HEK293 (cell line): ENCODE data around the gene LRRC70.

Source experiments
- CTCF ChIA-PET: fragments of 350-600 bp; formaldehyde crosslinking; extraction: SDS; loops from one replicate; lab custom pipeline; 2021; ENCODE audit warnings: antibody characterized with exemption; lab: Yijun Ruan, JAX
- POLR2A ChIA-PET: fragments of 300-600 bp; formaldehyde crosslinking; extraction: SDS; loops from one replicate; lab custom pipeline; 2020; ENCODE audit warnings: antibody characterized with exemption, inconsistent platforms; lab: Yijun Ruan, JAX
- H3K27ac ChIP-seq: fragments of 200-500 bp; sonication (Bioruptor generic); 2 replicates; pipeline ENCODE4 v1.5.1; 2014; ENCODE audit warnings: low read depth, low read length, control low read depth, inconsistent platforms; ENCODE audit errors: extremely low read depth
- H3K36me3 ChIP-seq, 2 experiments: fragments of 200-500 bp in 1 of 2; sonication (Bioruptor generic) in 1 of 2; 1 replicate in 1 of 2; 2 replicates in 1 of 2; pipeline ENCODE4 v1.5.1; 2014 to 2017; ENCODE audit warnings: inconsistent platforms in 2 of 2, low read length in 2 of 2; ENCODE audit not compliant: control insufficient read depth in 2 of 2, insufficient read depth in 1 of 2
- H3K4me1 ChIP-seq: fragments of 200-500 bp; sonication (Bioruptor generic); 2 replicates; pipeline ENCODE4 v1.5.1; 2014; ENCODE audit warnings: mild to moderate bottlenecking, low read length, inconsistent platforms; ENCODE audit not compliant: control insufficient read depth, insufficient read depth
- H3K4me3 ChIP-seq: 2 replicates; pipeline ENCODE4 v1.5.1; 2011; ENCODE audit warnings: low read depth, mild to moderate bottlenecking, control low read depth, low read length, moderate library complexity
- H3K9me3 ChIP-seq: fragments of 200-500 bp; sonication (Bioruptor generic); 2 replicates; pipeline ENCODE4 v1.5.1; 2014; ENCODE audit warnings: low read depth, low read length, inconsistent platforms; ENCODE audit not compliant: control insufficient read depth, insufficient read depth
- GFI1B ChIP-seq: fragments of 450-650 bp; formaldehyde crosslinking; IDR thresholded peaks from 2 replicates; pipeline ENCODE4 v1.5.1; 2016; ENCODE audit warnings: missing biosample characterization, missing genetic modification characterization
- GLI4 ChIP-seq: fragments of 450-650 bp; formaldehyde crosslinking; IDR thresholded peaks from 2 replicates; pipeline ENCODE4 v1.5.1; 2016; ENCODE audit warnings: missing biosample characterization, missing genetic modification characterization
- GLIS2 ChIP-seq: fragments of 450-650 bp; formaldehyde crosslinking; IDR thresholded peaks from 2 replicates; pipeline ENCODE4 v1.5.1; 2016; ENCODE audit warnings: missing biosample characterization, missing genetic modification characterization
- KLF1 ChIP-seq: fragments of 450-650 bp; formaldehyde crosslinking; IDR thresholded peaks from 2 replicates; pipeline ENCODE4 v1.5.1; 2016; ENCODE audit warnings: missing biosample characterization, missing genetic modification characterization
- KLF7 ChIP-seq: fragments of 450-650 bp; formaldehyde crosslinking; IDR thresholded peaks from 2 replicates; pipeline ENCODE4 v1.5.1; 2016; ENCODE audit warnings: missing biosample characterization, missing genetic modification characterization, borderline replicate concordance
- MYNN ChIP-seq: fragments of 450-650 bp; formaldehyde crosslinking; IDR thresholded peaks from 2 replicates; pipeline ENCODE4 v1.5.1; 2016; ENCODE audit warnings: missing biosample characterization, missing genetic modification characterization, borderline replicate concordance
- OSR2 ChIP-seq: fragments of 450-650 bp; formaldehyde crosslinking; IDR thresholded peaks from 2 replicates; pipeline ENCODE4 v1.5.1; 2016; ENCODE audit warnings: missing biosample characterization, missing genetic modification characterization
- SCRT1 ChIP-seq: fragments of 450-650 bp; formaldehyde crosslinking; IDR thresholded peaks from 2 replicates; pipeline ENCODE4 v1.5.1; 2016; ENCODE audit warnings: missing biosample characterization, missing genetic modification characterization, borderline replicate concordance
- ZBTB48 ChIP-seq: fragments of 450-650 bp; formaldehyde crosslinking; IDR thresholded peaks from 2 replicates; pipeline ENCODE4 v1.5.1; 2016; ENCODE audit warnings: missing biosample characterization, missing genetic modification characterization
- ZNF112 ChIP-seq: fragments of 450-650 bp; formaldehyde crosslinking; IDR thresholded peaks from 2 replicates; pipeline ENCODE4 v1.5.0; 2017; ENCODE audit warnings: missing biosample characterization, missing genetic modification characterization
- ZNF146 ChIP-seq: fragments of 450-650 bp; formaldehyde crosslinking; IDR thresholded peaks from 2 replicates; pipeline ENCODE4 v1.5.1; 2016; ENCODE audit warnings: missing biosample characterization, missing genetic modification characterization
- ZNF157 ChIP-seq: fragments of 450-650 bp; formaldehyde crosslinking; IDR thresholded peaks from 2 replicates; pipeline ENCODE4 v1.5.1; 2016; ENCODE audit warnings: missing biosample characterization, missing genetic modification characterization
- ZNF202 ChIP-seq: fragments of 450-650 bp; formaldehyde crosslinking; IDR thresholded peaks from 2 replicates; pipeline ENCODE4 v1.5.1; 2016; ENCODE audit warnings: missing biosample characterization, missing genetic modification characterization, borderline replicate concordance
- ZNF239 ChIP-seq: fragments of 450-650 bp; formaldehyde crosslinking; IDR thresholded peaks from 2 replicates; pipeline ENCODE4 v1.5.1; 2016; ENCODE audit warnings: missing biosample characterization, missing genetic modification characterization
- ZNF266 ChIP-seq: fragments of 450-650 bp; formaldehyde crosslinking; IDR thresholded peaks from 2 replicates; pipeline ENCODE4 v1.5.1; 2016; ENCODE audit warnings: missing biosample characterization, missing genetic modification characterization, low read depth
- ZNF394 ChIP-seq: fragments of 450-650 bp; formaldehyde crosslinking; IDR thresholded peaks from 2 replicates; pipeline ENCODE4 v1.5.1; 2016; ENCODE audit warnings: missing biosample characterization, missing genetic modification characterization, mild to moderate bottlenecking, moderate library complexity, borderline replicate concordance
- ZNF398 ChIP-seq: fragments of 450-650 bp; formaldehyde crosslinking; IDR thresholded peaks from 2 replicates; pipeline ENCODE4 v1.5.1; 2017; ENCODE audit warnings: missing biosample characterization, missing genetic modification characterization
- ZNF426 ChIP-seq: fragments of 450-650 bp; formaldehyde crosslinking; IDR thresholded peaks from 2 replicates; pipeline ENCODE4 v1.5.1; 2017; ENCODE audit warnings: missing biosample characterization, missing genetic modification characterization, mild to moderate bottlenecking, inconsistent platforms, moderate library complexity
- ZNF514 ChIP-seq: fragments of 450-650 bp; formaldehyde crosslinking; IDR thresholded peaks from 2 replicates; pipeline ENCODE4 v1.5.1; 2016; ENCODE audit warnings: missing biosample characterization, missing genetic modification characterization
- ZNF530 ChIP-seq: fragments of 450-650 bp; formaldehyde crosslinking; IDR thresholded peaks from 2 replicates; pipeline ENCODE4 v1.5.1; 2016; ENCODE audit warnings: low read depth, missing biosample characterization, missing genetic modification characterization
- ZNF600 ChIP-seq: fragments of 450-650 bp; formaldehyde crosslinking; IDR thresholded peaks from 2 replicates; pipeline ENCODE4 v1.5.1; 2016; ENCODE audit warnings: missing biosample characterization, missing genetic modification characterization
- ZNF621 ChIP-seq: fragments of 450-650 bp; formaldehyde crosslinking; IDR thresholded peaks from 2 replicates; pipeline ENCODE4 v1.5.1; 2017; ENCODE audit warnings: missing biosample characterization, missing genetic modification characterization
- ZNF623 ChIP-seq: fragments of 450-650 bp; formaldehyde crosslinking; IDR thresholded peaks from 2 replicates; pipeline ENCODE4 v1.5.1; 2016; ENCODE audit warnings: missing biosample characterization, missing genetic modification characterization
- ZNF654 ChIP-seq: fragments of 450-650 bp; formaldehyde crosslinking; IDR thresholded peaks from 2 replicates; pipeline ENCODE4 v1.5.1; 2016; ENCODE audit warnings: low read depth, missing biosample characterization, missing genetic modification characterization
- ZNF707 ChIP-seq: fragments of 450-650 bp; formaldehyde crosslinking; IDR thresholded peaks from 2 replicates; pipeline ENCODE4 v1.5.1; 2016; ENCODE audit warnings: missing biosample characterization, missing genetic modification characterization
- ZNF776 ChIP-seq: fragments of 450-650 bp; formaldehyde crosslinking; IDR thresholded peaks from 2 replicates; pipeline ENCODE4 v1.5.0; 2017; ENCODE audit warnings: missing biosample characterization, missing genetic modification characterization, borderline replicate concordance
- ZNF792 ChIP-seq: fragments of 450-650 bp; formaldehyde crosslinking; IDR thresholded peaks from 2 replicates; pipeline ENCODE4 v1.5.1; 2016; ENCODE audit warnings: missing biosample characterization, missing genetic modification characterization
- ZNF837 ChIP-seq: fragments of 450-650 bp; formaldehyde crosslinking; IDR thresholded peaks from 2 replicates; pipeline ENCODE4 v1.5.1; 2016; ENCODE audit warnings: missing biosample characterization, missing genetic modification characterization

The LRRC70 gene

GRCh38 chr5:62578540-62578939, at the start of gene LRRC70:
TSS of gene LRRC70 (plus strand) at chr5:62578819. CDS start at chr5:62579439, 620 bp downstream.
- no peak for TF ChIP-seq ZNF707
- no peak for TF ChIP-seq SCRT1 (tag by site-specific recombination)
- no peak for TF ChIP-seq ZBTB48 (tag by site-specific recombination)
- TF ChIP-seq ZNF623 = no peak
- no peak for TF ChIP-seq ZNF514 (tag by site-specific recombination)
- TF ChIP-seq GFI1B (tag by site-specific recombination) = no peak
- TF ChIP-seq ZNF530 (tag by site-specific recombination) = no peak
- no peak for TF ChIP-seq KLF7
- no peak for TF ChIP-seq ZNF157 (tag by site-specific recombination)
- no peak for TF ChIP-seq ZNF621 (tag by site-specific recombination)
- TF ChIP-seq ZNF792 (tag by site-specific recombination) = no peak
- no peak for TF ChIP-seq MYNN (tag by site-specific recombination)
- TF ChIP-seq KLF1 = no peak
- TF ChIP-seq, all 188 proteins: peak for 0

GRCh38 chr5:62533597-62533996, 45.0 kb upstream of the LRRC70 start:
- Histone ChIP-seq H3K36me3 (peaks cover 3 to 13% of the 10 kb centered on the region in 2 experiments; a peak in 1 of 3 replicates), H3K27ac (no peak overlapping the region), H3K4me1 (peaks cover 3% of the 10 kb centered on the region; the same call in 1 of the 2 replicates), H3K4me3 (no peak overlapping the region), H3K9me3 (no peaks in the 10 kb centered on the region)
- POLR2A ChIA-PET = no interaction called here
- TF ChIP-seq ZNF202 (tag by site-specific recombination) (no peak), OSR2 (no peak), GLI4 (tag by site-specific recombination) (no peak), ZNF600 (tag by site-specific recombination) (no peak), GLIS2 (no peak), ZNF146 (tag by site-specific recombination) (no peak), ZNF239 (tag by site-specific recombination) (no peak), ZNF112 (tag by site-specific recombination) (no peak), ZNF654 (tag by site-specific recombination) (no peak), ZNF837 (no peak)
- TF ChIP-seq, all 188 proteins: peak for 0
- CTCF ChIA-PET = interaction anchor here (0.7 kb wide), 1 partner anchor 239 kb away, joined by 4 read pairs; no protein-coding TSS in a partner anchor

More at GRCh38 chr5:62578540-62578939, at the start of gene LRRC70:
- Histone ChIP-seq H3K27ac (no peak within 1 kb of the TSS), H3K36me3 (peaks cover 0 to 5% of the 10 kb centered on the region in 2 experiments; a peak in 1 of 3 replicates), H3K4me1 (peaks cover 8% of the 10 kb centered on the region; the same call in 1 of the 2 replicates), H3K4me3 (no peak within 1 kb of the TSS), H3K9me3 (no peaks in the 10 kb centered on the region)
- CTCF ChIA-PET = interaction anchor here (0.7 to 1.1 kb wide), 2 partner anchors 9 to 546 kb away, joined by 3 read pairs; no protein-coding TSS in a partner anchor
- POLR2A ChIA-PET = interaction anchor here (0.6 kb wide), 1 partner anchor 314 kb away, joined by 4 read pairs; no protein-coding TSS in a partner anchor

- Histone ChIP-seq H3K27ac (no peak overlapping the region), H3K4me1 (no peaks in the 10 kb centered on the region), H3K9me3 (no peaks in the 10 kb centered on the region), H3K36me3 (peaks cover 3 to 13% of the 10 kb centered on the region in 2 experiments; a peak in 1 of 3 replicates), H3K4me3 (no peak overlapping the region)
- CTCF ChIA-PET = interaction anchor here (0.7 kb wide), 1 partner anchor 238 kb away, joined by 4 read pairs; no protein-coding TSS in a partner anchor
- POLR2A ChIA-PET = no interaction called here
- TF ChIP-seq ZNF398 (tag by site-specific recombination) (no peak), ZNF394 (tag by site-specific recombination) (peak; percentile 79; the same call in 1 of the 2 replicates), ZNF426 (tag by site-specific recombination) (peak; percentile 67), ZNF266 (tag by site-specific recombination) (0 out of 2 replicates have a peak, but pooled peaks have one; percentile 11), ZNF776 (tag by site-specific recombination) (no peak), ZNF623 (peak; percentile 41; the same call in 1 of the 2 replicates)
Observed at GRCh38 chr5:62534461-62535236, 44.0 kb upstream of the LRRC70 start.
